WI38 (cell line): Measurements from ENCODE around the gene FASN.

ENCODE experiments used
- H3K4me3 ChIP-seq: 2 replicates; pipeline ENCODE4 v1.5.1; 2011; ENCODE audit warnings: low read depth, mild to moderate bottlenecking, control low read depth, low read length
- CTCF ChIP-seq: IDR thresholded peaks from 2 replicates; pipeline ENCODE4 v1.5.1; 2012; ENCODE audit warnings: low read depth, mild to moderate bottlenecking, control low read depth, low read length

The FASN gene

GRCh38 chr17:82087961-82088837 is 9.8 kb downstream of the FASN start:
- H3K4me3 ChIP-seq = no peak overlapping the region
- TF ChIP-seq CTCF = no peak

GRCh38 chr17:82086941-82087906 is 10.8 kb downstream of the FASN start:
- no peak for TF ChIP-seq CTCF
- no peak overlapping the region for H3K4me3 ChIP-seq

- no peak overlapping the region for H3K4me3 ChIP-seq
- TF ChIP-seq CTCF = no peak
Measured at GRCh38 chr17:82085931-82086764, 11.9 kb downstream of the FASN start.

- H3K4me3 ChIP-seq = no peak overlapping the region
- no peak for TF ChIP-seq CTCF
Measured at GRCh38 chr17:82085031-82085861, 12.8 kb downstream of the FASN start.

- no peak for TF ChIP-seq CTCF
- no peak overlapping the region for H3K4me3 ChIP-seq
Measured at GRCh38 chr17:82084373-82085030, 13.5 kb downstream of the FASN start.
